ENCODE results near the gene MACROD1.
A peak's percentile ranks its signal among the peaks of the same experiment; 100 is the strongest.

MACROD1 gene

DNA sequence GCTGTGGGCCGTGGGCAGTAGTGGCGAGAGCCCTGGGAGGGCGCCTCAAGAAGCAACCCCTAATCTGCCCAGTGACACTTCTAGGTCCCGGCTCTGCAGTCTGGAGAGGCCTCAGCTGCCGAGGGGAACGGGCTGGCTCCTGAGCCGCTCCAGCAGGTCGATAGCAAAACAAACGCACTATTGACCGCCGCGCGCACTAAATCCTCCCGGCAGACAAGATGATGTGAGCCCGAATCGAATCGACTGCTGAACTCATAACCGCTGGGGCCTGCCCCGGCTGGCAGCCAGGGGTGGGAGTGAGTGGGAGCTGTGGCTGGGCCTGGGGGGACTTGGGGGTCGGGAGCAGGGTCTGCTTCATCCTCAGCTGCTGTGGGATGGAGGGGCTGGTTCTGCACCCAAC is 94.1 kb downstream of the MACROD1 start:
- DNase-seq, result no peak

DNA sequence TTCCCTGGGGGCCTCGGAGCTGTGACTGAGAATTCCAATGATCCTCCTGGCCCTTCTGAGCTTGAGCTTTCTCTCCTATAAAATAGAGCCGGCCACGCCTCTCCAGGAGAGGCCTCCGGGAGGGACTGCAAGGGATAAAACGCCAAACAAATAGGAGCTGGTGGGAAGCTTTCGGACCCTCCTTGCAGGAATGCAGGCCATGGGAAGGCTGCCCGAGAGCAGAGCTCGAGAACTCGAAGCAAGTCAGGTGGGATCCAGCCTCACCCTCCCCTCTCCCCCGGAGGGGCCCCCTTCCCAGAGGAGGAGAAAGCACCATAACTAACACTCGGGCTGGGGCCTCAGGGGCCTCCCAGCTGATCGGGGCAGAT is 95.6 kb downstream of the MACROD1 start:
- DNase-seq, result no peak

DNA sequence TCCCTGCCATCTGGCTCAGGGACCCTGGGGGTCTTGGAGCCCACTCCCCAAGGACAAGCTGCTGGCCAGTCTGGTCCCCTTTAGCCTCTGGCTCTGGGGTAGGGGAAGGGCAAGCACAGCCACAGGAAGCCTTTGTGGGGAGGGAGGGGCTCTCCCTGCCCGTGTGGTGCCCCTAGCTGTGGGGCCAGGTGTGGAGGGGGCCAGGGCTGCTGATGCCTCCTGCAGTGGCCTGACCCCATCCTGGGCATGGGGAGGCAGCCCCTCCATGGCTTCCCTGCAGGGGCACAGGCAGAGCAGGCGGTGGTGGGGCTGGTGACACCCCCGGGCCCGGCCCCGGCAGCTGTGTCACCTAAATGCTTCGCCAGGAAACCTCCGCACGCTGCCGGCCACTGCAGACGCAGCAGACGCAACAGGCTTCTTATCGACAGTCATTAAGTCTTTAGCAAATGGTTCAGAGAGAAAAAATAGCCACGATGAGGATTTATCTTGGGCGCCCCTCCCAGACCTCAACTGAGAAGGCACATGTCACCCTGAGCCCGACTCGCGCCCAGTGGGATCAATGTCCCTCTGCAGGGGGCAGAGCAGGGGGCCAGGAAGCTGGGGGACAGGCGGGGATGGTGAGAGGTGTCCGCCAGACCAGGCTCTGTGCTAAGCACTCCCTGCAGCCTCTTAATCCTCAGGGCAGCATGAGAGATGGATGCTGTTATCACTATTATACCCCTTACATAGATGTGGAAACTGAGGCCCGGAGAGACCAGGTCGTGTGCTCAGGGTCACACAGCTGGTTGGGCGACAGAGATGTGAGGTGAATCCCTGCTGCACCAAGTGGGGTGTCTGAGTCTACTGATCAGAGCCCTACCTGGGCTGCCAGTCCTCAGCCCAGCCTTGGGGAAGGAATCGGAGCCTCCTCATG is 96.3 kb downstream of the MACROD1 start:
- no peak for DNase-seq

DNA sequence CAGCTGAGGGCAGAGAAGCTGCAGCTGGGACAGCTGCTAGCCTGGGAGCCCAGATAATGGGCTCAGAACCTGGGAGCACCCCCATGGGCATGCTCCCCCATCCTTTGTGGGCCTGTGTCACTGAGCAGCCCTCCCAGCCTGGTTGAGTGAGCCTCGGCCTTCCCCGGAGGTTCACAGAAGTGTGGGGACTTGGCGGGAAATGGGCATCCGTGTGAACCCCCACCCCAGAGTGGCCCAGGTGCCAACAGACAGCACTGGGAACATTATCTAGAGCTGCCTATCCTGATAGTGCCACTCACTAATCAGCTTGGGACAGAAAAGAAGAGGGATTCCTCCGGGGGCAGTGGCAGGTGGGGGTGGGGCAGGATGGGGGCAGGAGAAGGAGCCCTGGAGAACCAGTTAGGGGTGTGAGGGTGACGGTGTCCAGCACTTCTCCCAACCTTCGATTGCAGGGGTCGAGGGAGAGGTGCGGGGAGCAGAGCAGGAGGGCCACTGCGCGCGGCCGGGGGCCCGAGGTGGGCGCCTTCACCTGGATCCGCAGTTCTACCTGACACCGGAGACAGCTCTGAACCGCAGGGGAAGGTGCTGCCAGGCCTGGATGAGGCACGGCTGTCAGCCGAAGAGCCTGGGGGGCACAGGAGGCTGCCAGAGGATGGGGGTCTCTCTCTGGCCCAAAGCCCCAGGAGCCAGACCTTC is 97.1 kb downstream of the MACROD1 start:
- DNase-seq, result no peak

DNA sequence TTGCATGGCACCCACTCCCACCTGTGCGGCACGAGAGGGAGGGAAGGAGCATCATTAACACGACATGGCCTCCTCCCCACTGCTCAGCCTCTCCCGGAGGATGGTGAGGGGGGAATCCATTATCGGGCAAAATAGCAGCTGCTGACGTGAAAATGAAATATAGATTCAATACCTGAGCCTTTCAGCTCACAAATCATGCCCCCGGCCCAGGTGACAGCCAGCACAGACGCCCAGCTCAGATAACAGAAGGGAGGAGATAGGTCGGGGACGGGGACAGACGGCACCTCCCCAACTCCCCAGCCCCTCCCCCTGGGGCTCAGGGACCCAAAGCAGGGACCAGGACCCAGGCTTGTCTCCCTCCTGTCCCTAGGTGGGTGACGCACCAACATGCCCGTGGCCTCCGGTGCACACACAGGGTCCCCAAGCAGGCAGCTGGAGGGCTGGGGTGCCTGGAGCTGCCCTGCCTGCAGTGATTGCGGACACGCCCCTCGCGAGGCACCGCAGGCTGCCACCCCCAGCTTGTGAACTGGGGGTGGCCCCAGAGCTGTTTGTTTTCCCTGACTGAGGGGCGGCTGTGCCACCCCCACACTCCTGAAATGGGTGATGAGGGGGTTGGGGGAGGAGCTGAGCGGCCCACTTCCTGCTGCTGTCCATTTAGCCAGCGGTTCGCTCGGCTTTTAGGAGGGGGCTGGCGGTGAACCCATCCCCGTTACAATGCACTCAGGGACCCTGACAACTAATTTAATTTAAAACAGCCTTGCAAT is 98.5 kb downstream of the MACROD1 start:
- DNase-seq, result no peak

DNA sequence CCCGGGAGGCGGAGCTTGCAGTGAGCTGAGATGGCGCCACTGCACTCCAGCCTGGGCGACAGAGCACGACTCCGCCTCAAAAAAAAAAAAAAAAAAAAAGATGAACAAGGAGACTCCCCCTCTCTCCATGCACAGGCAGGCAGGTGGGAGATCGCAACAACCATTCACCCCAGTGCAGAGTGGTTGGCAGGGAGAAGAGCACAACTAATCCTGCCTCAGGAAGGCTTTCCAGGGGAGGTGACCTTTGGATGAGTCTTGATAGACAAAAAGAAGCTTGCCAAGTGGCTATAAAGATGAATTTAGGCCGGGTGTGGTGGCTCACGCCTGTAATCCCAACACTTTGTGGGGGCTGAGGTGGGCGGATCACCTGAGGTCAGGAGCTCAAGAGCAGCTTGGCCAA is 100.2 kb downstream of the MACROD1 start:
- no peak for DNase-seq

DNA sequence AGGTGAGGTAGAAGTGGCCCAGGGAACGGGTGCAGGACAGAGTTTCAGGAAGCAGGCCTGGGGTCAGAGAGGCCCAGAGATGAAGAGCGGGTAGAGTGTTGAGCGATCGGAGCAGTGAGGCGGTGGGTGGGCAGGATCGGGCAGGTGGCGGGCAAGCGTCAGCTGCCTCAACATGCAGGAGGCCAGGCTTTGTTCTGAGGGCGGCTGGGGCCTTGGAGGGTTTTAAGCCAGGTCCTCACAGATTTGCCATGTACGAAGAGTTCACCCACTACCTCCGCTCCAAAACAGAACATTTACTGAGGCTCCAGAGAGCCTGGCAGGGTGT is 100.8 kb downstream of the MACROD1 start:
- no peak for DNase-seq

DNA sequence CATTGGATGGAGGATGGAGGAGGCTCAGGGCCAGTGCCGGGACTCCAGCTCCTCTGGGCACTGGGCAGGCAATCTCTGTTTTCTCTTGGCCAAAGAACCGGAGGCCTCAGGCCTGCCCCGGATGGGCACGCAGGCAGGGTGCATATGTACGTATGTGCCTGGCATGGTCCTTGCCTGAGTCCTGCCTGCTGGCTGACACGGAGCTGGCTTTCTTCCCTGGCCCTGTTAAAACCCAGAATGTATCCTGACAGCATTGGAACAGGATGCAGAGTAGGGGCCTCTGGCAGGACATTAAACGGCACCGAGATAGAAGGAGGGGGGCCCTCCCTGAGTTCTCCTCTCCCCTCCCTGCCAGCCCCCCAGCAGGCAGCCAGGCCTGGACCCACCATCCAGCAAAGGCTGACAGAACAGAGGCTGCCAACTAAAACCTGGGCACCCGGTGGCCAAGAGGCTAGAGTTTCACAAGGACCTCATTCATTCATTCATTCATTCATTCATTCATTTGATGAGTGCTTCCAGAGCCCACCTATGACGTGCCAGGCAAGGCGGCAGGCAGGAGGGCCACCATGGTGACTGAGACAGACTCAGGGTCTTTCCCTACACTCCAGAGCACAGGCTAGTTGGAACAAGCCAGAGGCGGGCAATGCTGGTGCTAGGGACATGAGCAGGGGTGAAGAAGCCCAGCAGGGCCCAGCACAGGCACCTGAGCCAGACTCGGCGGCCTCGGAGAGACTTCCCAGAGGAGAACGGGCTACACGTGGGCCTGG is 101.4 kb downstream of the MACROD1 start:
- DNase-seq, result no peak

DNA sequence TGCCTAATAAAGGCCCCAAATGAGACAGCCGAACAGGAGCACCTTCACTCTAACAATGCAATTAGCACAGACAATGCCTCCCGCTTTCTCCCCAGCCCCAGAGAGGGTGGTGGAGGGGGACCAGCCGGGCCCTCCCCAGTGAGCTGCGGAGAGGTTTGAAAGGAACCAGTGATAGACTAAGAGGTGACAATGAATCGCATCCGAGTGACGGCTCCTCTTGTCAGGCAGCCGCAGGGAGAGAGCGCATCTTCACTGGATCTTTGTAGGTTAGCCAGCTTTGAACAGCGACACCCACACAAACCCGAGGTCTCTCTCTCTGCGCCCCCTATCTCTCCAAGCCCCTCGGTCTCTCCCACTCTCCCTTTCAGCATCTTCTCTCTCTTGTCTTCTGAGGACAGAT is 102.1 kb downstream of the MACROD1 start:
- DNase-seq, result no peak

DNA sequence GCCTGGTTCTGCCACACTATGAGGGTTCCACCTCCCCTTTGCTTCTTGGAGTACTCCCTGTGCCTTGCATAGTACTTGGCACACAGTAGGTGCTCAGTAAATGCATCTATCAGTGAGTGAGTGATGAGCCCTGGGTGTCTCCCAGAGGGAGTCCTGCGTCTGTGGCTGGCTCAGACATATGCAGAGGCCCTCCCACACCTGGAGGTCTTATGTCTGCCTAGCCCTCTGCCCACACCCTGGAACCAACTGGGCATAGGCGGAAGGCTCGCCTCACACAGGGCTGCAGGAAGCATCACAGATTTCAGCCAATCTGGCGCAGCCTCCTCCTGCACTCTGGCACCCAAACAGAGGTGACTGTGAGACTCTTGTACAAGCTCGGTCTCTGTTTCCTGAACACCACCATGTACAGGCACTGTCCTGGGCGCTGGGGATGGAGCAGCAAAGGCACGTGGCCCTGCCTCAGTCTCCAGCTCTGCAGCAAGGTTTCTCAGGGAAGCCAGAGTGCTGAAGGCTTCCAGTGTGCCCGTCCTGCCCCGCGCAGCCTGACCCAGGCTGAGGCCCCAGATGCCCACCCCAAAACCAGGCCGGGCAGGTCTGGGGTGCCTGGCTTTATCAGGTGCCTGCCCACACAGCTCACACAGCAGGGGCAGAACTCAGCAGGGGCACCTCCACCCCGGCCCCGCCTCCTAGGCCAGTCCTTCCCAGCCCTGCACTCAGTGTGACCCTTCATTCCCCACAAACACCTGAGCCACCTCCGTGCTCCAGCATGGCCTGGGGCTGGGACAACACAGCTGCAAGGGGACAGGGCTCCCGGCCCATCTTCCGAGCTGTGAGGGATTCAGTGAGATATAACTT is 103.5 kb downstream of the MACROD1 start:
- DNase-seq, result no peak

DNA sequence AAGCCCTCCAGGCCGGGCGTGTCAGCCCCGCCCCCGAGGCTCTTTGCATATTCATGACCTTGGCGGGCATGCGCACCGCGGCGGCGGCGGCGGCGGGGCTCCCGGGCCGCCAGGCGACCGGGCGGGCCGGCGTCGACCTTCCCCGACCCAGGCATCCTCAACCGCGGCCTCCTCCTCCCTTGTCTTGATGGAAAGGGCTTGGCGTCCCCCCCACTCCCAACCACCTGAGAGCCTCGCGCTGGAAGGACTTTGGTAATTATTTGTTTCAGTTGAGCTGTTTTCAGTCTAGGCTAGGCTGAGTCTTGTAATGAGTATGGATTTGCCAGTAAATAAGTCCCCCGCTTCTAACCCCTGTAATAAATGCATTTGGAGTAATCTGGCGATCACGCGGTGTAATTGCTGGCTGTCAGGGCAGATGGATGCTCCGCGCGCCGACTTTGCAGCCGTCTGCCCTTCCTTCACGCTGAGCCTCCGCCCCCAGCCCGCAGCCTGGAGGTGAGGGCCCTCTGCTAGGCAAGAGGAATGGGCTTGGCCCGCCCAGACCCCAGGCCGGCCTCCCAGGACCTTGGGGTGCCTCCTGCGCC is 105.0 kb downstream of the MACROD1 start:
- DNase-seq, result peak; percentile 53

DNA sequence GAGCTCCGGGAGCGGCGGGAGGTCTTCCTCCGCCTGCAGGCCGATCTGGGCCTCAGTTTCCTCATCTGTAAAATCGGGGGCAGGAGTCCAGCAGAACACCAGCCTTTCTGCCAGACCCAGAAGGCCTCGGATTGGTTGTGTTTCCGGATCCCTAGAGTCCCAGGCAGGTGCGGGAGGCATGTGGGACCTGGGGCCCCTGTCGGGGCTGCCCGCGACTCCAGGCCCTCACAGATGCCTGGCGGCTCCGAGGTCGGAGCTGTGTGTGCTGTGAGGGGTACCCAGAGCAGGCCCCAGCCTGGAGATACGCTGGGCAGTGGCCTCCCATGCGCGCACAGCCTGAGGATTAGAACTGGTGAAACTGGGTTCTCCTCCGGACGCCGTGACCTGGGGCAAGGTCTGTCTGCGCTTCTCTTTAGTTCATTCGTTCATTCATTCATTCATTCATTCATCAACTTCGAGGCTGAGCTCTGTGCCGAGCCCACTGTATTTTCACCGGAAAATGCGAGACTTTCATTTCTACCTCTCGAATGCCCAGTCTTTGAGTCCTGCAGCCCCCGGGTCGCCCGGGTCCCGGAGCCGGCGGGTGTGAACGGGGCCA is 105.6 kb downstream of the MACROD1 start:
- DNase-seq, result no peak

DNA sequence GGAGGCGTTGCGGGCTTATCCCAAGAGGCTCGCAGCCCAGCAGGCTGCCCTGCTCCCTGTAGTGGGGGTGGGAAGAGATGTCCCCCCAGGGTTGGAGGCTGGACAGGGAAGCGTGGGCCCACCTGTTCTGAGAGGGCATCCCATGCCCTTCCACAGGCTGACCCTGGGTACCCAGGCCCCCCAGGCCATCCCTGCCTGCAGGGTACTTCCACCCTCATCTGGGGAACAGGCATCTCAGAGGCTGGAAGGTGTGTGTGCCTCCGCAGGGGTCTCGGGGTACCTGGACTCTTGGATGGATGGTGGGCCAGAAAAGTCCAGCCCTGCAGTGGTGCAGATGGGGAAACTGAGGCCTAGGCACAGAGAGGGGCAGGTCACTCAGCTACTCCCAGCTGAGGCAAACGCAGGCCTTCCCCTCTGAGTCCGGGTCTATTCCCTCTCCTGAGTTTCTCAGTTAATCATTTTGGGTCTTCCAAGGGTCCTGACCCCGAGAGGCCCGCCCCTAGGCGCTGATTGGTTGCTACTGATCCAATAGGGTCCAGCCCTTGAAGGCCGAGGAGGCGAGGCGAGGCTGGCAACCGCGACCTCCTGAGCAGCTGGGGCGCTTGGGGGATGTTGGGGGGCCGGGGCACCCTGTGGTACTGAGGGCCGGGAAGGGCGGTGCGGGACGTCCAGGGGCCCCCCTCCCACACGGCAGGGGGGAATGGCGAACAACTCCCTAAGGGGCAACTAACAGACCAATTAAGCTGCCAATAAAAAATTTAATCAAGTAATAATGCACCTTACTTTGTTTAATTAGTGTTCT is 106.4 kb downstream of the MACROD1 start:
- DNase-seq, result no peak

DNA sequence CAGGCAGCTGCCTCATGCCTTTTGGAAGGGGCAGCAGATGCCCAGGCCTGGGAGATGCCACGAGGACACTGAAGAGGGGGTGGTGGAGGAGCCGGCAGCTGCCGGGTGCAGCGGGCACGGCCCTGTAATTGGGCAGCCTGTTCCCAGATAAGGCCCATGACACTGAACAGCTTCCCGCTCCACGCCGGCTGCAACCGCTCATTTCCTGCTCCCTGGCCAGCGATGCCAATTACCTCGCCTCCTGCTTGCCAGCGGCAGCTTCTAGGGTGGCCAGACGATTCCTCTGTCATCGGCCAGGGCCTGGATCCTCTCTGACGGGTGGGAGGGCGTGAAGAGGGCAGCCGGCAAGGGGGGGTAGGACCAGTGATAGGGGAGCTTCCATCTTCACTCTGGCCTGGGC is 107.4 kb downstream of the MACROD1 start:
- no peak for DNase-seq

DNA sequence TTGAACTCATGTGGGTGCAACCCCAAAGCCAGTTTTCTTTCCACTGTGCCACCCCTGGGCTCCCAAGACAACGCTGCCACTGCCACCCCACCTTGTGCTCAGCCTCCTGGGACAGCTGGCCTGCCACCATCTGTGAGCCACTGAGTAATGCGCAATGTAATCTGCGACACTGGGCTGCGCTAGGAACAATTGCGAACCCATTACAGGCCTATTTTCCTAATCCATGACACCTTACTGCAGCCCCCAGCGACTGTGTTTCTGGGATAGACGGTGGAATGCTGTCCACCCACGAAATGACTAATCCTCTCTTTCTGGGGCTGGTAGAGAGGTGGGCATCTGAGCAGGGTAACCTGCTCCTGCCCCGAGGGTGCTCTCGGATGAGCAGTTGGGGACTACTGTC is 108.0 kb downstream of the MACROD1 start:
- no peak for DNase-seq

DNA sequence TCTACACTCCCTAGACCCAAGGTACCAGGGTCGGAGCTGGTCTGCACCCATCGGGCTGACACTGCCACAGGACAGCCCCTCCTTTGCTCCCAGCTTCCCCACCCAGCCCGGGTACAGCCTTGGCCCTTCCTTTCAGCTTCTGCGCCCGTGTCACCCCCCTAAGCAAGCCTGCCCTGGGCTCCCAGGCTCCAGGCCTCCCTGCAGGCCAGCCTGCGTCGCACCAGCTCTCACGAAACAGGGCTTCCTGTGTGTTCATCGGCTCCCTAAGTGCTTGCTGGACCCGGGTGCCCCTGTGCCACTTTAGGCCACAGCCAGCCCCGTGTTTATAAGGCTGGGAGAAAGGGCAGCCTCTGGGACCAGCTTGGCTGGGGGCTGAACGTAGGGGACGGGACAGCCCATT is 109.1 kb downstream of the MACROD1 start:
- DNase-seq, result no peak

DNA sequence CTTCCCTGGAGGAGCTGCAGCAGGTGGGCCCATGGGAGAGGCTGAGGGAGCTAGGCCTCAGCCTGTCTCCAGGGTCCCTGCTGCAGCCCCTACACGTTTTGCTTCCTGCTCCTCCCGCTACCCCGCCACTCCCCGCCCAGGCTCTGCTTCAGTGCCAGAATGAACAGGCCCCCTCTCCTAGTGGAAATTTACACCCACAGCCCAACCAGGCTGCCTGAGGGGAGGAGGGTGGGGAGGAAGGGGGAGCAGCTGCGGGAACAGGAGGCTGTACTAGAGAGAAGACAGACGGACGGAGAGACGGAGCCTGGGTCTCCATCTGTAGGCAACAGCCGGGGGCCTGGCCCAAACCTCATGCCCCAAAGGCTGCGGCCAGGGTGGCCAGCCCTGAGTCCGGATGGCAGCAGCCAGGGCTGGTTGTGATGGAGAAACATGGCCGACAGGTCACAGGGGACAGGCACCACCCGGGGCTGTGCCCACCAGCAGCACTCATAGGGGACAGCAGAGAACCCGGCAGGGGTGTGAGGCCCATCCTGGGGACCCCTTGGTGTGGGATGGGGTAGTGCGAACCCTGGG is 109.6 kb downstream of the MACROD1 start:
- DNase-seq, result no peak

DNA sequence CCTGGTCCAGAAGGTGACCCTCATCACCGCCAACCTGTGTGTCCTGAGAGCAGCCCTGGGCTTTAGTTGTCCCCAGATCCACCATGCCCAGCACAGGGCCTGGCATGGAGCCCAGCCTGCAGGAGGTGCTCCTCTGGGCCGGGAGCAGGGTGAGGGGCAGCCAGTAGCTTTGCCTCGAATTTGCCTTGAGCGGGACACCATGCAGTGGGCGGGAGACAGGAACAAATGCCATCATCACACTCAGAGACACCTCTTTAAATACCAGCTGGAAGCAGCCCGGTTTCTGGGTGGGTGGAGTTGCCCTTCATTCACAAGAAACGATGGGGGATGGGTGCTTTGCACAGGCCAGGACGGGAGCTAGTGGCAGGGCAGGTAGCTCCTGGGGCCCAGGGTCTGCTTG is 110.8 kb downstream of the MACROD1 start:
- no peak for DNase-seq

DNA sequence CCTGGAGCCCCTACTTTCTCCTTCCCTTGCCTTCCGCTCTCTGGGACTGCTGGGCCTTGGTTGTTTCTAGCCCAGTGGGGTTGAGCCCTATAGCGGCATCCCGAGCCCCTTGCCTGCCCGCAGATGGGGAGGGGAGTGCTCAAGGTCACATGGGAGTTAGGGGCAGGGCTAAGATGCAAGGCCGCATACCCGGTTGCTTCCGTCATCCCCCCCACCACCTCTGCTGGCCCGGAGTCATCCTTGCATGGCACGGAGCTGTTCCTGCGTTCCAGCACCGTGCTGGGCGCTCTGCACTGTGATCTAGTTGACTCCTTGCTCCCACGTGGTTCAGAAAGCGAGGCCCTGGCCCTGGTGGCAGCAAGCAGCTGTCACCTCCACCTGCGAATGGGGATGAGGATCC is 112.2 kb downstream of the MACROD1 start:
- no peak for DNase-seq

All from NCI-H1105 (cell line).